Left lung (tissue), 14 donors: ENCODE results near the gene KRTAP19-7. TPM values are rescaled to one million over a fixed set of nuclear protein-coding genes. Genes with fewer than 3 reads are reported as not detected.

Source experiments
- ATAC-seq: fragments of 200-7000 bp; cut with Tn5 transposase; one replicate; pipeline ENCODE4 v1.9.1; 2020; ENCODE audit warnings: moderate library complexity
- DNase-seq, 4 donors: peaks; one replicate each; pipeline ENCODE4 v3.0.0-alpha.2; 2013 to 2020
- H3K27ac ChIP-seq, 2 donors: fragments of 200-600 bp; sonication (generic) in 1 of 2; one replicate each; pipeline versions ENCODE4 v1.5.0 to v1.8.0; 2020 to 2021
- H3K27me3 ChIP-seq, 2 donors: fragments of 200-600 bp; sonication (generic) in 1 of 2; one replicate each; pipeline versions ENCODE4 v1.5.0 to v1.8.0; 2020 to 2021
- H3K36me3 ChIP-seq, 2 donors: fragments of 200-600 bp; sonication (generic) in 1 of 2; one replicate each; pipeline versions ENCODE4 v1.5.0 to v1.8.0; 2020 to 2021
- H3K4me1 ChIP-seq, 2 donors: fragments of 200-600 bp; one replicate each; pipeline ENCODE4 v1.8.0; 2021
- H3K4me3 ChIP-seq, 2 donors: fragments of 200-600 bp; sonication (generic) in 1 of 2; one replicate each; pipeline versions ENCODE4 v1.5.0 to v1.8.0; 2020 to 2021; ENCODE audit warnings: mild to moderate bottlenecking in 1 of 2
- H3K9me3 ChIP-seq, 2 donors: fragments of 200-600 bp; sonication (generic) in 1 of 2; one replicate each; pipeline versions ENCODE4 v1.5.0 to v1.8.0; 2020 to 2021
- intact Hi-C, 2 donors: fragments of 100-400 bp; cut with DNase I; formaldehyde crosslinking; loops; one replicate each; pipeline versions ENCODE4 v1.11.2 to v1.14.2; 2022
- long read RNA-seq, 12 donors: library from polyadenylated mRNA in 2 of 12; unstranded in 2 of 12; transcript quantifications; one replicate each; pipeline ENCODE4 v2.0.0 and lab custom pipeline, GENCODE V29; 2019 to 2026
- polyA plus RNA-seq, 6 donors: library from polyadenylated mRNA; unstranded; fragments of 120-200 nt; gene quantifications; one replicate each; pipeline ENCODE4 v1.2.1, GENCODE V29; 2013; ENCODE audit not compliant: insufficient read length in 6 of 6
- total RNA-seq, 2 donors: library from RNA; stranded (reverse); fragmentation: NEBNext Ultra II Directional; extraction: Animal tissue kit (Norgen Biotek cat#: 25700); gene quantifications; one replicate each; pipeline ENCODE4 v1.2.1, GENCODE V29; 2021
- TF ChIP-seq, protein P1 (sequence below), 2 donors: fragments of 200-600 bp; sonication (generic) in 1 of 2; IDR thresholded peaks; one replicate each; pipeline versions ENCODE4 v1.5.0 to v1.8.0; 2021; ENCODE audit warnings: antibody characterized with exemption in 2 of 2
- donor health status: DM: no; HTN: yes; CAD: no.
- donor health status: DM: no; HTN: no; CAD: no.

Gene KRTAP19-7, protein sequence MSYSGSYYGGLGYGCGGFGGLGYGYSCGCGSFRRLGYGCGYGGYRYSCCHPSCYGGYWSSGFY
- not detected for total RNA-seq
- polyA plus RNA-seq = not detected
- long read RNA-seq, donor 1 = 0 reads
- long read RNA-seq, donor 2 = 0 reads
- long read RNA-seq, donor 3 = 0 reads
- long read RNA-seq, donor 4 = 0 reads
- long read RNA-seq, donor 5 = 0 reads
- long read RNA-seq, donor 6 = 0 reads
- long read RNA-seq, donor 7 = 0 reads
- long read RNA-seq, donor 8 = 0 reads
- long read RNA-seq, donor 9 = 0 reads
- long read RNA-seq, donor 10 = 0 reads
- long read RNA-seq, donor 11, partial matches to known transcripts = 0 of 1 reads
- long read RNA-seq, donor 11, other reads (novel, unspliced or antisense) = 0 of 1 reads
- long read RNA-seq, donor 12 = 0 reads

DNA sequence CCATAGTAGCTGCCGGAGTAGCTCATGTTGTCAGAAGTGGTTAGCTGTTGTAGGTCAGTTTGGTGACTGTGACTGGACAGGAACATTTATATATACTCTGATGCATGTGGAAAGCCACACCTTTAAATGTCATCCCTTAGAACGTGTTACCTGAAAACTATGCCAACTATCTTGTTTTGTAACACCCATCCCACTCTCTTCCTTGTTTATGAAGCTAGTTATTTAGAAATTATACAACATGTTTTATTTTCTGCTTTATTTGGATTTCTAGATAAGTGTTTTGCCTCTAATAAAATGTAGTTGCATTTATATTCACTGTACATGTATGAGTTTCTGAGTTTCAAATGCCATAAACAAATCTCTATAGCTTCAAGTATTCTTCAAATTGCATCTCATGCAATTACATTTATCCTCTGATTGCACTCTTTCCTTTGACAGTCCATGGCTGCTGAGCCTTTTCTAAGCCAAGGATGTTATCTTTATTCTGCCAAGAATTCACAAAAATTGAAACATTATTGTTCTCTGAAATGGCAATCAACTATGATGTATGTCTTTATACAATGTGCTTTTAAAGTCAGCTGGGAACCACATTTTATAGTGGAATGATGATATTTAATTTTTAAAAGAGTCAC lies at the start of gene KRTAP19-7:
TSS of gene KRTAP19-7 (minus strand) at position 51 of the 632 bp plus-strand sequence. CDS start at position 26, 25 bp downstream.
- TF ChIP-seq, protein P1, sequence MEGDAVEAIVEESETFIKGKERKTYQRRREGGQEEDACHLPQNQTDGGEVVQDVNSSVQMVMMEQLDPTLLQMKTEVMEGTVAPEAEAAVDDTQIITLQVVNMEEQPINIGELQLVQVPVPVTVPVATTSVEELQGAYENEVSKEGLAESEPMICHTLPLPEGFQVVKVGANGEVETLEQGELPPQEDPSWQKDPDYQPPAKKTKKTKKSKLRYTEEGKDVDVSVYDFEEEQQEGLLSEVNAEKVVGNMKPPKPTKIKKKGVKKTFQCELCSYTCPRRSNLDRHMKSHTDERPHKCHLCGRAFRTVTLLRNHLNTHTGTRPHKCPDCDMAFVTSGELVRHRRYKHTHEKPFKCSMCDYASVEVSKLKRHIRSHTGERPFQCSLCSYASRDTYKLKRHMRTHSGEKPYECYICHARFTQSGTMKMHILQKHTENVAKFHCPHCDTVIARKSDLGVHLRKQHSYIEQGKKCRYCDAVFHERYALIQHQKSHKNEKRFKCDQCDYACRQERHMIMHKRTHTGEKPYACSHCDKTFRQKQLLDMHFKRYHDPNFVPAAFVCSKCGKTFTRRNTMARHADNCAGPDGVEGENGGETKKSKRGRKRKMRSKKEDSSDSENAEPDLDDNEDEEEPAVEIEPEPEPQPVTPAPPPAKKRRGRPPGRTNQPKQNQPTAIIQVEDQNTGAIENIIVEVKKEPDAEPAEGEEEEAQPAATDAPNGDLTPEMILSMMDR (IDR thresholded peaks at IDR 0.05) = no peak
- no peaks in the 10 kb centered on the region for H3K36me3 ChIP-seq
- no peak for ATAC-seq
- no peak within 1 kb of the TSS for H3K27ac ChIP-seq
- H3K9me3 ChIP-seq = no peaks in the 10 kb centered on the region
- no peaks in the 10 kb centered on the region for H3K27me3 ChIP-seq
- intact Hi-C loops = no loop called here
- H3K4me3 ChIP-seq = no peak within 1 kb of the TSS
- no peak for DNase-seq
- no peaks in the 10 kb centered on the region for H3K4me1 ChIP-seq

DNA sequence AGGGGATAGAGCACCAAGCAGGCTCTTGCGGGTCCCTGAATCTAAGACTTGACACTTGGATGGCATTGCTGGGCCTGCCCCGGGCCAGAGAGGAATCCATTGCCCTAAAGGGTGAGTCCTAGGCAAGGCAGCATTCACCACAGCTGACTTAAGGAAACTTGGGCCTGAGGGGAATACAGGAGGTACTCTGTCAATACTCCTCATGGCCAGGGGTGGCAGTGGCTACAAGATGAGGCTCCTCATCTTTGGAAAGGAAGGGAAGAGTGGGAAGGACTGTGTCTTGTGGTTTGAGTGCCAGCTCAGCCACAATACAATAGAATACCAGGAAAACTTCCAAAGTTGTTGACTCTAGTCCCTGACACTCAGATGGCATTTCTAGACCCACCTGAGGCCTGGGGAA lies 44.9 kb upstream of the KRTAP19-7 start:
- DNase-seq (no peak), ATAC-seq (no peak)
- H3K4me3 ChIP-seq = no peak overlapping the region
- H3K36me3 ChIP-seq = no peaks in the 10 kb centered on the region
- H3K27ac ChIP-seq = no peak overlapping the region
- no peaks in the 10 kb centered on the region for H3K4me1 ChIP-seq
- TF ChIP-seq, protein P1 (IDR thresholded peaks at IDR 0.05) = no peak
- H3K9me3 ChIP-seq = peaks cover 0 to 6% of the 10 kb centered on the region in 2 donors
- H3K27me3 ChIP-seq = no peaks in the 10 kb centered on the region
- intact Hi-C loops = no loop called here

DNA sequence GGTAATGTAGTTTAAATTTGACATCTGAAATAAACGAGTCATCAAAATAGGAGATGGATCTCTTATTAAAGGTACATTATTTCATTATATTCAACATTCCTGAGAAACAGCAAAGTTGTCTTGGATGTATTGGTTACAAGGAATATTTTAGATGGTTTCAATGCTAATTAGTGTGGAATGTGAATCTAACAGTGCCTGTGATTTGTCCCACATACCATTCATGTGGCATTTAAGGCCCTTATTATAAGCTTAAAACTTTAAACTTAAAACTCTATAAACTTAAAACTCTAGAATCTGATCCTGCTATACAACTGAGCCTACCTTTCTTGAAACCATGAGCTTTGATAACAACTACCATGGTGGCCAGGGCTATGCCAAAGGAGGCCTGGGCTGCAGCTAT lies 39.7 kb upstream of the KRTAP19-7 start, which contains the start of gene KRTAP22-1:
TSS of gene KRTAP22-1 (plus strand) at position 301 of the 400 bp plus-strand sequence.
- ATAC-seq (no peak), DNase-seq (no peak)
- Histone ChIP-seq H3K36me3 (no peaks in the 10 kb centered on the region), H3K4me1 (no peaks in the 10 kb centered on the region), H3K27ac (no peak within 1 kb of the TSS), H3K9me3 (peaks cover 0 to 4% of the 10 kb centered on the region in 2 donors), H3K4me3 (no peak within 1 kb of the TSS), H3K27me3 (no peaks in the 10 kb centered on the region)
- TF ChIP-seq, protein P1 (IDR thresholded peaks at IDR 0.05) = no peak
- intact Hi-C loops = no loop called here

DNA sequence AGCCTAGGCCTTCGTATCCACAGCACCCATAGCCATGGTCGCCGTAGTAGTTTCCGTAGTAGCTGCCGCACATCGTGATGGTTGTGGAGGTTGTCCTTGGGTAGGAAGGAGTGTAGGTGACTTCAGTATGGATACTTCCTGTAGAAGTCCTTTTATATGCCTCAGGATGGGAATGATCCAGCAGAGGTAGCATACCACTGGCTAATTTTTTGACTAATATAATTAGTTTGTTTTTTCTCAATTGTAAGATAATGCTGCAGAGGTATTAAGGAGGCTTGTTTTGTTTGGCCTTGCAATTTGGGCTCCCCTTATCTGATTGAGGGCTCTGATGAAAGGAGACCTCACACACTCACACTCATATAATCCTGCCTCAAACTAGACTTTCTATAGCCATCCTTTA lies 37.7 kb upstream of the KRTAP19-7 start, which contains the start of gene KRTAP6-2:
TSS of gene KRTAP6-2 (minus strand) at position 101 of the 400 bp plus-strand sequence. CDS start at position 73, 28 bp downstream.
- no peaks in the 10 kb centered on the region for H3K4me1 ChIP-seq
- intact Hi-C loops = no loop called here
- DNase-seq = no peak

More for the DNA sequence above, 37.7 kb upstream of the KRTAP19-7 start, which contains the start of gene KRTAP6-2:
- no peaks in the 10 kb centered on the region for H3K36me3 ChIP-seq
- H3K4me3 ChIP-seq = no peak within 1 kb of the TSS
- TF ChIP-seq, protein P1 (IDR thresholded peaks at IDR 0.05) = no peak
- no peaks in the 10 kb centered on the region for H3K27me3 ChIP-seq
- no peaks in the 10 kb centered on the region for H3K9me3 ChIP-seq
- H3K27ac ChIP-seq = no peak within 1 kb of the TSS
- no peak for ATAC-seq
